ENCODE results near the gene GATAD2A. TPM values are rescaled to one million over a fixed set of nuclear protein-coding genes. Genes with fewer than 3 reads are reported as not detected.

Gene GATAD2A
- total and polyA plus RNA-seq, 10 of the 15 experiments (the other 5 are each of a cell fraction or from before 2014, with no cell fraction given): 2.6 to 173 (median 32.0) TPM

DNA sequence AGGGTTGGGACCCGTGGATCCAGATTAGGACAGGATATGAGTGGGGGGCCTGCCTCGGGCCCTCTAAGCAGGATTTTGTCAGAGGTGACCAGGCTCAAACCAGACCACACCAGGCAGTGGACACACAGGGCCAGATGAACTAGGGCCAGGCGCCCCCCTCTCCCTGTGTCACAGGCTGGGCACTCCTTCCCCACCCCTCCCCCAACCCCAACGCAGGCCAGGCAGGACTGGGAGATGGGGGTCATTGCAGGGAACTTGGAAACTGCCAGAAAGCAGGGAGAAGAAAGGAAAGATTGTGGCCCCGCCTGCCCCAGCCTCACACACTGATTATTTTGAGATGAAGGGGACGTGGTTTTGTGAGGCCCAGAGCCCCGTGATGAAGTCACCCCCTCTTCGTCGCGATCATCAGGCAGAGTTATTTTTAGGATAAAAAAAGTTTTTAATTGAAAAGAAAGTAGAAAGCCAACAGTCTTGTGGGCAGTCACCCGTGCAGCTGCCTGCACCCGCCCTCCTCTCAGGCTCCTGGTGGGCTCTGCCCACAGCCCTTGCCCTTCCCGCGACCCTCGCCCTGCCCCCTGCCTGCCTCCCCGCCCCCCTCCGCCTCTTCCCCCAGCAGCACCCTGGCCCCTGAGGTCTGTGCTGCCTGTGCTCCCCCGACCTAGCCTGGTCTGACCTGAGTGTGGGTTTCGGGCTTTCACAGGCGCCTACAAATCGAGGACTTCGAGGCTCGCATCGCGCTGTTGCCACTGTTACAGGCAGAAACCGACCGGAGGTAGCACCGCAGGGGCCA lies 121.3 kb downstream of the GATAD2A start:
- Histone ChIP-seq H2AFZ (ENCODE audit: control insufficient read depth, low read depth, low read length) (no peak overlapping the region), H4K20me1 (ENCODE audit: control insufficient read depth, insufficient read depth) (no peaks in the 10 kb centered on the region), H3K9me3 (replicated peaks; ENCODE audit: control insufficient read depth, insufficient read depth, low read length) (no peaks in the 10 kb centered on the region), H3K4me2 (ENCODE audit: control insufficient read depth, insufficient read depth) (peak overlapping the region; percentile 57; the same call in 1 of the 2 replicates), H3K4me1 (ENCODE audit: control insufficient read depth, insufficient read depth, low read length) (peaks cover 34% of the 10 kb centered on the region), H3K36me3 (ENCODE audit: control insufficient read depth in 2 of 2, insufficient read depth in 2 of 2, low read length in 1 of 2) (peaks cover 3 to 23% of the 10 kb centered on the region in 2 experiments; a peak in 3 of 4 replicates), H3K27me3 (replicated peaks in 1 of 2; ENCODE audit: control insufficient read depth in 2 of 2, insufficient read depth in 2 of 2, low read length in 1 of 2) (no peaks in the 10 kb centered on the region), H3K4me3 (no peak overlapping the region), H3K79me2 (ENCODE audit: control insufficient read depth, insufficient read depth, low read length) (peaks cover 26% of the 10 kb centered on the region), H3K9ac (ENCODE audit: control insufficient read depth, insufficient read depth, low read length) (peak overlapping the region; percentile 8; the same call in 1 of the 2 replicates), H3K27ac (ENCODE audit: control insufficient read depth, insufficient read depth) (peak overlapping the region; percentile 20; the same call in 1 of the 2 replicates)
- BruUV-seq (replicated peaks): no TSS peak
- peak; percentile 13; the same call in 2 of the 3 replicates for ATAC-seq
- FAIRE-seq: no peak
- no peak for DNase-seq (ENCODE audit: low read depth, low spot score)
- intact Hi-C loops (cut with micrococcal nuclease; ENCODE audit: unreplicated experiment): no loop called here
- CTCF ChIA-PET: no interaction called here
- TF ChIP-seq CREB1 (IDR thresholded peaks at IDR 0.05; ENCODE audit: low read depth): peak; percentile 44; the same call in 1 of the 2 replicates
- TF ChIP-seq POU2F2 (IDR thresholded peaks at IDR 0.05; ENCODE audit: borderline replicate concordance, low read depth, low read length): no peak
- peak; percentile 49; the same call in 1 of the 2 replicates for TF ChIP-seq RUNX3 (IDR thresholded peaks at IDR 0.05; ENCODE audit: low read length)
- TF ChIP-seq POLR2A (IDR thresholded peaks at IDR 0.05; ENCODE audit: low read depth, low read length): peak; percentile 25
- peak; percentile 47; the same call in 1 of the 2 replicates for TF ChIP-seq ATF7 (IDR thresholded peaks at IDR 0.05; ENCODE audit: low read depth)
- peak; percentile 29; the same call in 1 of the 2 replicates for TF ChIP-seq ZBED1 (IDR thresholded peaks at IDR 0.05; ENCODE audit: borderline replicate concordance)
- peak; percentile 65 for TF ChIP-seq MEF2A (IDR thresholded peaks at IDR 0.05; ENCODE audit: insufficient read depth, low read depth, low read length)
- peak; percentile 19; the same call in 1 of the 2 replicates for TF ChIP-seq CHD2 (IDR thresholded peaks at IDR 0.05; ENCODE audit: borderline replicate concordance, low read depth, low read length)
- no peak for TF ChIP-seq RB1 (IDR thresholded peaks at IDR 0.05; ENCODE audit: borderline replicate concordance)
- TF ChIP-seq MEF2B (IDR thresholded peaks at IDR 0.05; ENCODE audit: partially characterized antibody, poor library complexity, severe bottlenecking): peak; percentile 47
- TF ChIP-seq, protein P1, sequence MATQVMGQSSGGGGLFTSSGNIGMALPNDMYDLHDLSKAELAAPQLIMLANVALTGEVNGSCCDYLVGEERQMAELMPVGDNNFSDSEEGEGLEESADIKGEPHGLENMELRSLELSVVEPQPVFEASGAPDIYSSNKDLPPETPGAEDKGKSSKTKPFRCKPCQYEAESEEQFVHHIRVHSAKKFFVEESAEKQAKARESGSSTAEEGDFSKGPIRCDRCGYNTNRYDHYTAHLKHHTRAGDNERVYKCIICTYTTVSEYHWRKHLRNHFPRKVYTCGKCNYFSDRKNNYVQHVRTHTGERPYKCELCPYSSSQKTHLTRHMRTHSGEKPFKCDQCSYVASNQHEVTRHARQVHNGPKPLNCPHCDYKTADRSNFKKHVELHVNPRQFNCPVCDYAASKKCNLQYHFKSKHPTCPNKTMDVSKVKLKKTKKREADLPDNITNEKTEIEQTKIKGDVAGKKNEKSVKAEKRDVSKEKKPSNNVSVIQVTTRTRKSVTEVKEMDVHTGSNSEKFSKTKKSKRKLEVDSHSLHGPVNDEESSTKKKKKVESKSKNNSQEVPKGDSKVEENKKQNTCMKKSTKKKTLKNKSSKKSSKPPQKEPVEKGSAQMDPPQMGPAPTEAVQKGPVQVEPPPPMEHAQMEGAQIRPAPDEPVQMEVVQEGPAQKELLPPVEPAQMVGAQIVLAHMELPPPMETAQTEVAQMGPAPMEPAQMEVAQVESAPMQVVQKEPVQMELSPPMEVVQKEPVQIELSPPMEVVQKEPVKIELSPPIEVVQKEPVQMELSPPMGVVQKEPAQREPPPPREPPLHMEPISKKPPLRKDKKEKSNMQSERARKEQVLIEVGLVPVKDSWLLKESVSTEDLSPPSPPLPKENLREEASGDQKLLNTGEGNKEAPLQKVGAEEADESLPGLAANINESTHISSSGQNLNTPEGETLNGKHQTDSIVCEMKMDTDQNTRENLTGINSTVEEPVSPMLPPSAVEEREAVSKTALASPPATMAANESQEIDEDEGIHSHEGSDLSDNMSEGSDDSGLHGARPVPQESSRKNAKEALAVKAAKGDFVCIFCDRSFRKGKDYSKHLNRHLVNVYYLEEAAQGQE (IDR thresholded peaks at IDR 0.05; ENCODE audit: low read depth, low read length): no peak
- in situ Hi-C loops (cut with MboI): loop anchor here (5.0 to 25.0 kb wide), 7 partner anchors 116 to 1511 kb away; partner anchors contain the start of genes GMIP, ZNF66 and ZNF737
- WGBS (ENCODE audit: insufficient coverage, insufficient replicate concordance, low lambda C conversion rate, missing lambda C conversion rate): 49% methylated on average over 28 of the region's 28 CpGs
- RAD21 ChIA-PET (ENCODE audit: unreplicated experiment): no interaction called here
- POLR2A ChIA-PET: no interaction called here
- SMC1A ChIA-PET (ENCODE audit: uncharacterized antibody, unreplicated experiment): no interaction called here

Measured in GM12878 (cell line).